ENCODE measurements around the gene SON. TPM values are rescaled to one million over a fixed set of nuclear protein-coding genes. Genes with fewer than 3 reads are reported as not detected.
A peak's percentile ranks its signal among the peaks of the same experiment; 100 is the strongest.

Gene SON, protein sequence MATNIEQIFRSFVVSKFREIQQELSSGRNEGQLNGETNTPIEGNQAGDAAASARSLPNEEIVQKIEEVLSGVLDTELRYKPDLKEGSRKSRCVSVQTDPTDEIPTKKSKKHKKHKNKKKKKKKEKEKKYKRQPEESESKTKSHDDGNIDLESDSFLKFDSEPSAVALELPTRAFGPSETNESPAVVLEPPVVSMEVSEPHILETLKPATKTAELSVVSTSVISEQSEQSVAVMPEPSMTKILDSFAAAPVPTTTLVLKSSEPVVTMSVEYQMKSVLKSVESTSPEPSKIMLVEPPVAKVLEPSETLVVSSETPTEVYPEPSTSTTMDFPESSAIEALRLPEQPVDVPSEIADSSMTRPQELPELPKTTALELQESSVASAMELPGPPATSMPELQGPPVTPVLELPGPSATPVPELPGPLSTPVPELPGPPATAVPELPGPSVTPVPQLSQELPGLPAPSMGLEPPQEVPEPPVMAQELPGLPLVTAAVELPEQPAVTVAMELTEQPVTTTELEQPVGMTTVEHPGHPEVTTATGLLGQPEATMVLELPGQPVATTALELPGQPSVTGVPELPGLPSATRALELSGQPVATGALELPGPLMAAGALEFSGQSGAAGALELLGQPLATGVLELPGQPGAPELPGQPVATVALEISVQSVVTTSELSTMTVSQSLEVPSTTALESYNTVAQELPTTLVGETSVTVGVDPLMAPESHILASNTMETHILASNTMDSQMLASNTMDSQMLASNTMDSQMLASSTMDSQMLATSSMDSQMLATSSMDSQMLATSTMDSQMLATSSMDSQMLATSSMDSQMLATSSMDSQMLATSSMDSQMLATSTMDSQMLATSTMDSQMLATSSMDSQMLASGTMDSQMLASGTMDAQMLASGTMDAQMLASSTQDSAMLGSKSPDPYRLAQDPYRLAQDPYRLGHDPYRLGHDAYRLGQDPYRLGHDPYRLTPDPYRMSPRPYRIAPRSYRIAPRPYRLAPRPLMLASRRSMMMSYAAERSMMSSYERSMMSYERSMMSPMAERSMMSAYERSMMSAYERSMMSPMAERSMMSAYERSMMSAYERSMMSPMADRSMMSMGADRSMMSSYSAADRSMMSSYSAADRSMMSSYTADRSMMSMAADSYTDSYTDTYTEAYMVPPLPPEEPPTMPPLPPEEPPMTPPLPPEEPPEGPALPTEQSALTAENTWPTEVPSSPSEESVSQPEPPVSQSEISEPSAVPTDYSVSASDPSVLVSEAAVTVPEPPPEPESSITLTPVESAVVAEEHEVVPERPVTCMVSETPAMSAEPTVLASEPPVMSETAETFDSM (N-terminal part only)
- total RNA-seq: 100 to 1,000 TPM; 420 to 438 TPM
- 236 TPM for polyA plus RNA-seq (2013, experiment 1 of 2)
- 246 TPM for polyA plus RNA-seq (2013, experiment 2 of 2)
- 166 to 1,277 (median 365) reads per million in 172 experiments for total RNA-seq

DNA sequence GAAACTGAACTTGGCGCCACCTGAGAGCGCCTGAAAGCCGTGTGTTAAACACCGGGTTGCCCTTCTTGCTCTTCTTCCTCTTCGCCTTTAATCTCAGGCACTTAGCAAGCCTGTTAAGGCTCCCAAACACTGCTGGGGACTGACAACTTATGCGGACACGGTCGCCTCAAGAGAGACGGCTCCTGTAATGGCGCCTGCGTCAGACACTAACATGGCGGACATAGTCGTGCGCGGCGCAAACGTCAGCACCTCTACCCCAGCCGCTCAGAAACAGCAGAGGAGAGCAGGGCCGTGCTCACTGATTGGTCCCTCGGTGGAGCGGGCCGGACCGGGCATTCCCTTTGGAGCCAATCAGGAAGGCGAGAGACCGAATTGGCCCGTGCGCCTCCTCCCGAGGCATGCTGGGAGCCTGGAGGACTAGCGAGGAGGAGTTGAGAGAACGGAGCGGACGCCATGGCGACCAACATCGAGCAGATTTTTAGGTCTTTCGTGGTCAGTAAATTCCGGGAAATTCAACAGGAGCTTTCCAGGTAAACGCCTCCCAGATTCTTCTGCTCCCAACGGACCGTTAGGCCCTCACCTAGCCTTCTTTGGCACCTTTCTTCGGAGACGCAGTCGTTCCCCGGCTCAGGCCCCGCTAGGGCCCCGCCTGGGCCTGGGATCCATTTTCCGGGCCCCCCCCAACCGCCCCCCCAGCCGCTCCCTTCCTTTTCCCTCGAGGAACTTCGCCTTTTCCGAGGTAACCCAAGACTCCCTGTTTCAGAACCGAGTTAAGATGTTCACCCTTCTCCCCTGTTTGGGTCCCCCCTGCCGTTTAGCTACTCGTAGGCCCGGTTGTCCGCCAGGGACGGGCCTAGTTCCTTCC is at the start of gene SON:
Gene SON (plus strand): TSS at position 399 of the 865 bp plus-strand sequence. CDS start 55 bp downstream, at position 454.
- Histone ChIP-seq H3K36me3 (ENCODE audit: insufficient read depth, low read length) (peaks cover 23% of the 10 kb centered on the region), H3K27me3 (ENCODE audit: control insufficient read depth in 1 of 2, insufficient read depth in 2 of 2, low read length in 2 of 2) (no peaks in the 10 kb centered on the region), H3K9me3 (ENCODE audit: control insufficient read depth in 1 of 2, insufficient read depth in 1 of 2, low read length in 2 of 2) (no peaks in the 10 kb centered on the region), H3K4me1 (ENCODE audit: insufficient read depth, low read length) (peaks cover 15% of the 10 kb centered on the region), H3K4me3 (ENCODE audit: low read length) (peak within 1 kb of the TSS; percentile 91), H3K27ac (ENCODE audit: low read depth in 1 of 2, low read length in 2 of 2) (peak within 1 kb of the TSS; percentile 99 to 100)
- Mint-ChIP-seq H3K9me3 (no peaks in the 10 kb centered on the region), H3K27me3 (no peaks in the 10 kb centered on the region), H3K36me3 (ENCODE audit: low read depth) (peaks cover 70% of the 10 kb centered on the region), H3K27ac (peak within 1 kb of the TSS; percentile 98), H3K4me1 (ENCODE audit: low read depth) (peaks cover 53% of the 10 kb centered on the region), H3K4me3 (peak within 1 kb of the TSS; percentile 95)
- intact Hi-C loops (cut with DNase I, micrococcal nuclease): loop anchor here (1.0 to 5.0 kb wide), 9 partner anchors 44 to 1151 kb away; partner anchors contain the start of genes DONSON (in 2 of the 2), CRYZL1 (in 1 of the 2), DNAJC28 (in 1 of the 2) and SYNJ1 (in 1 of the 2)
- no peak for TF ChIP-seq CTCF (IDR thresholded peaks at IDR 0.05)
- DNase-seq (peak; percentile 94 to 99 (median 96)), ATAC-seq (ENCODE audit: poor library complexity) (peak; percentile 89)
- ChIA-PET POLR2A (interaction anchor here (0.6 to 5.6 kb wide), 32 partner anchors 9 to 1049 kb away, joined by 3 to 132 read pairs (median 4); partner anchors contain the start of genes CFAP298, DNAJC28, DONSON and IFNAR1), CTCF (interaction anchor here (3.0 to 3.3 kb wide), 2 partner anchors 15 to 62 kb away, joined by 10 to 18 read pairs; partner anchors contain the start of gene TMEM50B)

- intact Hi-C loops (cut with DNase I, micrococcal nuclease): loop anchor here in 1 of 2 experiments (5.0 kb wide), 2 partner anchors 94 to 149 kb away; partner anchors contain the start of genes CRYZL1, DONSON and ITSN1
- ChIA-PET CTCF (no interaction called here), POLR2A (no interaction called here)
- DNase-seq: no peak
- no peak for TF ChIP-seq CTCF (IDR thresholded peaks at IDR 0.05)
- H3K27me3 ChIP-seq (ENCODE audit: control insufficient read depth in 1 of 2, insufficient read depth in 2 of 2, low read length in 2 of 2): no peaks in the 10 kb centered on the region
- Mint-ChIP-seq H3K27ac (no peak overlapping the region), H3K9me3 (no peaks in the 10 kb centered on the region), H3K27me3 (no peaks in the 10 kb centered on the region), H3K4me1 (ENCODE audit: low read depth) (peaks cover 13% of the 10 kb centered on the region), H3K4me3 (peak overlapping the region; percentile 78), H3K36me3 (ENCODE audit: low read depth) (peaks cover 8% of the 10 kb centered on the region)
- peaks cover 14% of the 10 kb centered on the region for H3K4me1 ChIP-seq (ENCODE audit: insufficient read depth, low read length)
- no peaks in the 10 kb centered on the region for H3K9me3 ChIP-seq (ENCODE audit: control insufficient read depth in 1 of 2, insufficient read depth in 1 of 2, low read length in 2 of 2)
- H3K27ac ChIP-seq (ENCODE audit: low read depth in 1 of 2, low read length in 2 of 2): no peak overlapping the region
- H3K36me3 ChIP-seq (ENCODE audit: insufficient read depth, low read length): no peaks in the 10 kb centered on the region
- no peak overlapping the region for H3K4me3 ChIP-seq (ENCODE audit: low read length)
- no peak for ATAC-seq (ENCODE audit: poor library complexity)
These were observed 49.1 kb upstream of the SON start for GRCh38 chr21:33493756-33494155.
